NCI-H748 treated with DMSO at 0.1 percent for 48 hours (cell line): ENCODE results near the gene B4GALT2.
A peak's percentile ranks its signal among the peaks of the same experiment; 100 is the strongest.

Experiments used
- DNase-seq: peaks from one replicate; lab custom pipeline; 2025; lab: John Stamatoyannopoulos, UW

Gene B4GALT2

DNA sequence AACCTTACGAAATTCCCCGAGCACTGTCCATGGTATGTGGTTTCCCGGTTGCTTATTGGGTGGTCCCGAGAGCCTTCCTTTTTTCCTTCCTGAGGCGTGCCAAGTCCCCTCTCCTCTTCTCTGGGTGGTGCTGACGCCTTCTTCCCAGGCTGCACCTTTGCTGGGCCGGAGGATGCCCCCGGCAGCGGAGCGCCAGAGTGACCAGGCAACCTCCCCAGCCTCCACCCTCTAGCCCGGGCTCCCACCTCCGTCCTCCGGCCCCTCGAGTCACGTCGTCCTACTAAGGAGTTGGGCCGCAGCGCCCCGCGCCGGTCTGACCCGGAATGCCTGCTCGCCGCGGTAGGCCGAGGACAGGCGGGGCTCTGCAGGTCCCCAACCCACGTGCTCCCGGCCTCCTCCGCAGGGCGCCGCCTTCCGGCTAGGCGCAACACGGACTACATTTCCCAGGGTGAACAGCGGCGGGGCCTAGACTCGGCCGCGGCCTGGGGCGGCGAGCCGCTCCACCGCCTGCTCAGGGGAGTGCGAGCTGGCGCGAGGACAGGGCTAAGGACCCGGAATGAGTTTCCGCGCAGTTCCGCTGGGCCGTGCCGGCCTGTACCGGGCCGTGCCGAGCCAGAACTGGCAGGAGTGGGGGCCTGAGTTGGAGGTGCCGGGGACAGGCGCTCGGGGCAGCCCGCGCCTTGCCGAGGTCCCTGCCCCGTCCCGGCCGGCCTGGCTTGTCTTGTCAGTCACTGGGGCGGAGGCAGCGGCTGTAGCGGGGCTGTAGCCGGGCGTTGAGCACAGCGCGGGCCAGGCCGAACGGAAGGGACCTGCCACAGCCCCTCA lies 32.6 kb upstream of the B4GALT2 start, which contains the start of gene IPO13:
Gene IPO13, plus strand, starts transcription at position 715 of the 825 bp plus-strand sequence. CDS start 651 bp downstream, outside the sequence.
- peak; percentile 97 for DNase-seq

DNA sequence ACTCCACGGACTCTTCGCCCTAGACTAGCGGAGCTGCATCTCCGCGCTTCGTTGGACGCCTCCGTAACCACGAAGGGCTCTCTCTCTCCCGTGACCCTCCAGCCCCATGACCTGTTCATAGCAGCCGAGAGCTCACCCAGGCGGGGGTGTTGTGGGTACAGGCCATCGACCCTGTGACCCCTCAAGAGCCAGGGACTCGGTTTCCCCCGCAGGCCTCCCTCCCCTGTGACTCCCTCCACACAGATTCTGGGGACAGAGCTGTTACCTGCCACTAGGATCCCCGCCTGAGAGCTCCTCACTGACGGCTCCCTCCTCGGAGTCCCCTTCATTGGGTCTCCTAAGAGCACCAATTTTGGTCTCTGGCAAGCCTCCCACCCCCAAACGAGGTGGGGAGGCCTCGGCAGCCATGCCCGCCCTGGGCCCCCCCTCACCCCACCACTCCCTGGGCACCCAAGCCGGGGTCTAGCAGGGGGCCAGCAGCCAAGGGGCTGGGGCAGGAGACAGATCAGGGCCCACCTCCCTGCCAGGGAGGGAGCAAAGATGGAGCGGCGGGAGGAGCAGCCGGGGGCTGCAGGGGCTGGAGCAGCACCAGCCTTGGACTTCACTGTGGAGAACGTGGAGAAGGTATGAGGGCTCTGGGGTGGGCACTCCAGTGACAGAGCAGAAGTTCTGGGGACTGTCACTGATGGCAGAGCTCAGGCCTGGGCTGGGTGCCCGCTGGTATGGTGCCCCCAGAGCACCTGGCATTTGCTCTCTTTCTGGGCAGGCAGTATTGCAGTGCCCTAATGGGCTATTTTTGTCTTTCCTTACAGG lies 31.7 kb upstream of the B4GALT2 start:
- DNase-seq = no peak

DNA sequence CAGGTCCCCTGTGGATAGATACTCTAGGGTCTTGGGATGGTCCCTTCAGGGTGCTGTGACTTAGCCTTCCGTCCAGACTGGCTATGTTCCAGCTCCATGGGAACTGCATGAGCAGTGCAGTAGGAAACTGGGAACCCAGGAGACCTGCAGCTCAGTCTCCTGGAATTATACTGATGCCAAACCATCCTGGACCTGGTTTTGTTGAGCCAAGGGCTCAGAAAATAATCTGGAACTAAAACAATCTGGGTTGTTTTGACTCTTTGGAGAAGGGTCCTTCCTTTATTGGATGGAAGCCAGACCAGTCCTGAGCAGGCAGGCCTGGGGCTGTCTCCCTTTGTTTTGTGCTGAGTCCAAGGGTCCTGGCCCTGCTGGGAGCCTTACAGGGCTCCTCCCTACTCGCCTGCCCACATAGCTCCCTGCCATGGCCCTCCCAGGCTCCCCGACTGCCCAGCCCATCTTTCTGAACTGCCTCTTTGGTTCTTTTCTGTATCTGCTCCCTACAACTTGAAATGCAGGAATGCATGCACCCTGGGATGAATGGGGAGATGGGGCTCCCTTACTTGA lies 31.1 kb upstream of the B4GALT2 start:
- no peak for DNase-seq

DNA sequence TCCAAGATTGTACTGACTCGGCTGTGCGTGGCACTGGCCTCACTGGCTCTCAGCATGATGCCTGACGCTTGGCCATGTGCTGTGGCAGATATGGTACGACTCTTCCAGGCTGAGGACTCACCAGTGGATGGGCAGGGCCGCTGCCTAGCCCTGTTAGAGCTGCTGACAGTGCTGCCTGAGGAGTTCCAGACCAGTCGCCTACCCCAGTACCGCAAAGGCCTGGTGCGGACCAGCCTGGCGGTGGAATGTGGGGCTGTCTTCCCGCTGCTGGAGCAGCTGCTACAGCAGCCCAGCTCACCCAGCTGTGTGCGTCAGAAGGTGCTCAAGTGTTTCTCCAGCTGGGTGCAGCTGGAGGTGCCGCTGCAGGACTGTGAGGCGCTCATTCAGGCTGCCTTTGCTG lies 29.3 kb upstream of the B4GALT2 start:
- DNase-seq = no peak

DNA sequence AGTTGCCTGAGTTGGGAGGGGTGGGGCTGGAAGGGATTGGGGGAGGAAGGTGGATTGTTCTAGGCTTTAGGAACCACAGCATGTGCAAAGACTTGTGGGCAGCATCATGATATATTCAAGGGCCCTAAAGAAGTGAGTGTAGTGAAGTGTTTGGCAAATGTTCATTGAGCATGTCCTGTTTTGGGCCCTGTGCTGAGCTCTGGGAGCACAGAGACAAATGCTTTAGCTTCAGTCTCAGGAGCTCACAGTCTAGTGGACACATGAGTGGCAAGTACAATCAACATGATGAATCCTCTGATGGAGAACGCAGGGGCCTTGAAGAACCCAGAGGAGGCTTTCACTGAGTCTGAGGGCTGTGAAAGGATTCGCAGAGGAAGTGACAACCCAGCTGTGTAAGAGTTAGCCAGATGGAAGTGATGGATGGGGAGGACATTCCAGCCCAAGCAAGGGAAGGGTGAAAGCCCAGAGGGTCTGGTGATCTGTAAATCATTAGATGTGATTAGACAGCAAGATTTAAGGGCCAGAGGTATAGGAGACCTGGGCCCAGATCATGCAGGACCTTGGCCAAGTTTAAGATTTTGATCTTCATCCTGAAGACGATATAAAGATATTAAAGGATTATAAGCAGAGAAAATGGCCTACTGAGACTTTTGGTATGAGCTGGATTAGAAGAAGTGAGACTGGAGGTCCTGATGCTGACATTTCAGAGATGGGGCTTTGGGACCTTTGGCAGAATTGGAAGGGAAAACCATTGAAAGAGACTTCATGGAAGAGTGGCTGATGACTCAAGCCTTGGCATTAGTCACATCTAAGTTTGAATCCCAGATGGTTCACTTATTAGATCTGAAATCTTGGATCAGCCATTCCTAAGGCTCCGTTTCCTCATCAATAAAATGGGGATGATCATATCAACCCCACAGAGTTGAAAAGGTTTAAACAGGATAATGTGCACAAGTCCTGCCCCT lies 27.7 kb upstream of the B4GALT2 start:
- DNase-seq = no peak

DNA sequence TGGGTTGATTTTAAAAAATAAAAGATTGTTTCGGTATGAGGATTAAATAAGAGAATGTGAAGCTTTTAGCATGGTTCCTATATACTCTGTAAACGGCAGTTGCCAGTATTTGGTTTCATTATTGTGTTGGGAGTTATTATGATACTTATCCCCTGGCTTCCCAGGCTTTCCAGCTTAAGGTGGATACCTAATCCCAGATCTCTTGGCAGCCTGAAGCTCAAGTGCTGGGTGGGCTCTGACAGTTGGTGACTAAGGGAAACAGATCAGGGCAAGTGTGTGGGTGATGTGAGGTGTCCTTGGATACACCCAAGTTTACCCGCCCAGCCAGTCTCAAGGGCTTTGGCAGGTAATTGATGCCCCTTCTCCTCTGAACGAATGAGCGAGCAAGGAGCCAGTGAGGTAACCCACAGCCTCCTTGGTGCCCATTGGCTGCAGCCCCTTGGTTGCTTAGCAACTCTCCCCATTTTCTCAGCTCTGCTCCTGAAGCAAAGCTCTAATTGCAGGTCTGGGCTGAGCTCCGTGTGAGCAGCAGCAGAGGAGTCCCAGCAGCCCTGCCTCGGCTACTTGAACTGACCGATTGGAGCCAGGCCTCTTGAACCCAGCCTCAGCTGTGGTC lies 26.2 kb upstream of the B4GALT2 start:
- peak; percentile 57 for DNase-seq

DNA sequence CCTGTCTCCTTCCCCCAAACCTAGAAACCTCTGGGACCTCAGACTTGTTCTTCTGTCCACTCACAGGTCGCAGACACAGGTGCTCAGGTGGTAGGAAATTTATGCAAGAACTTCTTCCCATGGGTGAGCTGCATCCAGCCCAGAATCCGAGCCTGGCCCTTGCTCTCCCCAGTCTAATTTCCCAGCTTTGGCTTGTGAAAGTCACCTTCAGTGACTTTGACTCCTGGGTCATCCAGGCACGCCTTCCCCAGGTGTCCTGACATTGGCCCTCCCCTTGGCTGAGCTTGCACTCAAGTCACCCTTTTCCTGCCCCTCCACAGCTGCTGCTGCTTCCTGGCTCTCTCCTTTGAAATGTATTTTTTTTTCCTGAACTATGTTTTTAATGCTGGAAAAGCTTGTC lies 25.6 kb upstream of the B4GALT2 start:
- no peak for DNase-seq

DNA sequence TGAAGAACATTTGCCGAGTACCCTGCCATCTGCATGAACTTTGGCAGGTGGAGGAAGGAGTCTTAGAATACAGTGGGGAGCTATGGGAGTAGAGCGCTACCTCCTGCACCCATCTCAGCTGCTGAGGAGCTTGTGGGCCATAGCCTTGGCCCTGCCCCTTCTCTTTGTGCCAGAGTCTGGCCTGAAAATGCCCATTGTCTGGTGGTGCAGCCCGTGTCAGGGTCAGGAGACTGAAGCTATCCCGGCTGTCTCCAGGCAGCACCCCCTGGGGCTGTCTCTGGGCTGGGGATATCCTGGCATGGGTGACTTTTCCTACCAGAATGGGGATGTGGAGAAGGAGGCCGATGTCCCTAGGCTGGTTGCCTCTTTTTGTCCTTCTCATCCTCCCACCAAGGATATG lies 25.0 kb upstream of the B4GALT2 start:
- no peak for DNase-seq

DNA sequence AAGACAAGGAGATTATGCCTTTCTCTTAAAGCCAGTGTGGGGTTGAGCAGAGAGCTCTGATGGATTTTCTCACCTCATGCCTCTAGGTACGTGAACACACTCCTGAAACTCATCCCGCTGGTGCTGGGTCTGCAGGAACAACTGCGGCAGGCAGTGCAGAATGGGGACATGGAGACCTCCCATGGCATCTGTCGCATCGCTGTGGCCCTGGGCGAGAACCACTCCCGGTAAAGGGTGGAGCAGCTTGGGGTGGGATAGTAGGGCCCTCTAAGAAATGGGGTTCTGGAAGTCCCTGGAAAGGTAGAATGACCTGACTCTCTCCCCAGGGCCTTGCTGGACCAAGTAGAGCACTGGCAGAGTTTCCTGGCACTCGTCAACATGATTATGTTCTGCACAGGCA lies 22.8 kb upstream of the B4GALT2 start:
- no peak for DNase-seq

DNA sequence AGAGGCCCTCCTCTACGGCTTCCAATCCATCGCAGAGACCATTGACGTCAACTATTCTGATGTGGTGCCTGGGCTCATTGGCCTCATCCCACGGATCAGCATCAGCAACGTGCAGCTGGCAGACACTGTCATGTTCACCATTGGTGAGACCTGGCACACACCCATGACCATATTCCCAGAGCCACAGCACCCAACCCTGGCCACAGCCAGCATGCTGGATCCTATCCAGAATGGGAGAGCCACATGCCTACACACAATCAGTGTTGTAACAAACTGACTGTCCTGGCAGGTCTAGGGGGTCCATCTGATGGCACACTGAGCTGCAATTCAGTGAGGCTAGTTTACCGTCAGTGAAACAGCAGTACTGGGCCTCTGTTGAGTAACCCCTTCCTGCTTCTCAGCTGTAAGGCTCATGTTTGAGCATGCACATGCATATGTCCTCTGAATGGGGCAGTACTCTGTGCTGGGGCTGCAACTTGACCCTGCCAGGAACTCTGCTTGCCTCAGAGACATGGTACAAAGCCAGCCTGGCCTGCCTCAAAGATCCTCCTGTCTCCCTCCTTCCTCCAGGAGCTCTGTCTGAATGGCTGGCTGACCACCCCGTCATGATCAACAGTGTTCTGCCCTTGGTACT lies 21.5 kb upstream of the B4GALT2 start:
- DNase-seq = no peak

DNA sequence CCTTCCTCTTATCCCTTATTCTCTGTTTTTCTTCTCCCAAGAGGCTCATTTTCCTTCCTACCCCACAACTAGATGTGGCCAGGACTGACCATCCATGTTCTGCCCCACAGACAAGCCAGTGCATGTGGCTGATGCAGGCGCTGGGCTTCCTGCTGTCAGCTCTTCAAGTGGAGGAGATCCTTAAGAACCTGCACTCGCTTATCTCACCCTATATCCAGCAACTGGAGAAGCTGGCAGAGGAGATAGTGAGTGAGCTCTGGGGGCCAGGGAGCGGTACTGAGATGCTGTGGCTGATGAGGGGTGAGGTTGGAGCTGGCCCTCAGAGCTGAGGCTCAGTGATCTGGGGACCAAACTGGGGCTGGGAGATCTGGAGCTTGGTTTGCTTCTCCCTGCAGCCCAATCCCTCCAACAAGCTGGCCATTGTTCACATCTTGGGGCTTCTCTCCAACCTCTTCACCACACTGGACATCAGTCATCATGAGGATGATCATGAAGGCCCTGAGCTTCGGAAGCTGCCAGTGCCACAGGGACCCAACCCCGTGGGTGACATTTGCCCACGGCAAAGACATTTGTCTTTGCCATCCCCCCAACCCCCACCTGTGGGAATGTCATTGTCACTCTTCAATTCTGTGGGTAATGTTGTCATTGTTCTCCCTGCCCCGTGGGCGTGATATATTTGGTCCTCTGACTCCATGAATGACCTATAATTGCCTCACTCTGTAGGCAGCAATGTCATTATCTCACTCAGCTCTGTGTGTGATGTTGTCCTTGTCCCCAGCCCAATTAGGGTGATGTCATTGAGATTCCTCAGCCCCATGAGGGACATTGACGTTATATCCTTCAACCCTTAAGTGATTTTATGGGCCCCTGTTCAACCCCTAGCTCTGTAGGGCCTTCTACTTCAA lies 20.4 kb upstream of the B4GALT2 start:
- DNase-seq = no peak

DNA sequence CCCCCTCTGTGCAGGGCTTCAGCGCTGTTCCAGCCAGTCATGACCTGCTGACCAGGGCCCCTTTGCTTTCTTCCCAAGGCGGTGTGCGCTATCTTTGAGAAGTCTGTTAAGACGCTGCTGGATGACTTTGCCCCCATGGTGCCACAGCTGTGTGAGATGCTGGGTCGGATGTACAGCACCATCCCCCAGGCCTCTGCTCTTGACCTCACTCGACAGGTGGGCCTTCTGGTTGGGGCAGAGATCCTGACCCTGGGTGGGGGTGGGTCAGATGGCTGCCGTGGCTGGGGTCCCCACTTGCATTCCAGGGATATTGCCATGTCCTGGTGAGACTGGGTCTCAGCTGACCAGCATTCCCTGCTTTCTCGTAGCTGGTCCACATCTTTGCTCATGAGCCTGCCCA lies 18.2 kb upstream of the B4GALT2 start:
- DNase-seq = no peak

DNA sequence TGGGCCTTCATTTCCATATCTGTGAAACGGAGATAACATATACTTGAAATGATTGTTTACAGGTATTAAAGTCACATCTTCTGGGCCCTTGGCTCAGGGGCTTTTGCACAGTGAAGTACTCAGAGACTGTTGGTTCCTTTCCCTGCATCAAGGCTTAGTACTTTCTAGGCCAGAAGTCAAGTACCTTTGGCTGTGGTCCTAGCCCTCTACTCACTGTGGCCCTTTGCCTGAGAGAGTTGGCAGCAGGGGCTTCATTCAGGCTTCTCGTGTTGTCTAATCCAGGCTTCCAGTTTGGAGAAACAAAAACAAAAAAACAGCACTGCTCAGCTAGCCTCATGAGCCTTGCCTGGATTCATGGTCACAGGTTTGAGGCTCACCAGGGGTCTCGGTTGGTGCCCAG lies 17.3 kb upstream of the B4GALT2 start:
- no peak for DNase-seq

DNA sequence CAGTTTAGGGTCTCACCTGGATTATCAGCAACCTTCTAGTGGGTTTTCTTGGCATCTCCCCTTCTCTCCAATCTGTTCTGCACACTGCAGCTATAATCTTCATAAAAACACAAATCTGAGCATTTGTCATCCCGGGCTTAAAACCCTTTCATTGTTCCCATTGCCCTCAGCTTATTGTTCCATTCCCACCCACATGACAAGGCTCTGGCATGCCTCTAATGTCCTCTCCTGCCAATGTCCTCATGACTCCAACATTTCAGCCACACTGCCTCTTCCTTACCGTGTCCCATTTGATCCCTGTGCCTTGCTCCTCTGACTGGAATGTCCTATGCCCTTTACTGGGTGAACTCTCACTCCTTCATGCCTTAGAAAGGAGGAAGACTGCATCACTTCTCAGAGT lies 16.7 kb upstream of the B4GALT2 start:
- no peak for DNase-seq

DNA sequence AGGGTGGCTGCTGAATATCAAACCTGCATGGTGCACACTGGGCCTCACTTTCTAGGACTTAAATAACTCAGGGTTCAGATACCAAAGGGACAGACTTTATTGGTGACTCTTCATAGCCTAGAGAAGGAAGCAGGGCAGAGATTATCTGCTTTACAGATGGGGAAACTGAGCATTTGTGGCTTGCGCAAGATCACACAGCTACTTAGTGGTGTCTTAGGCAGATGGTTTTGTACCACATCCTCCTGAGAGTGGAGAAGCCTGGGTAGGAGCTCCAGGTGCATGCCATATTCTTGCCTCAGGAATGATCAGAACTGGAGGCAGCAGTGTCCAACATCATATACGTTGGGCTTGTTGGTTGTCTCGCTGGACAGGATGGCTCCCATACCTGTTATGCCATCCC lies 16.0 kb upstream of the B4GALT2 start:
- DNase-seq = no peak

DNA sequence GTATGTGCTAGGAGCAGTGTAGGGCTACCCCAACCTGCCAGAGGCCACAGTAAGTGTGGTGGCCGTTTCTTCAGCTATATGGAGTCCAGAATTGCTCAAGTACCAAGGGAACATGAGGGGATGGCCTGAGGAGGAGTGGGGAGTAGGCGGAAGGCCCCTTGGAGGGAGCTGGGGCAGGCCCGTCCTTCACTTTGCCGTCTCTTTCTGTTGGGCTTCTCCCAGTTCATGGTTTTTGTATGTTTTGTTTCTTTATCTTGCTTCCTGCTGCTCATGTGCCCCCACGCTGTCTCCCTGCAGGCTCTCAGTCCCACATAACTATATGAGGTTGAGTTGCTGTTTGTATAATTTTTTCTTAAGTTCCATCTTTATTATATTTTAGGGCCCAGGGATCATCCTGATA lies 15.1 kb upstream of the B4GALT2 start:
- DNase-seq = no peak

DNA sequence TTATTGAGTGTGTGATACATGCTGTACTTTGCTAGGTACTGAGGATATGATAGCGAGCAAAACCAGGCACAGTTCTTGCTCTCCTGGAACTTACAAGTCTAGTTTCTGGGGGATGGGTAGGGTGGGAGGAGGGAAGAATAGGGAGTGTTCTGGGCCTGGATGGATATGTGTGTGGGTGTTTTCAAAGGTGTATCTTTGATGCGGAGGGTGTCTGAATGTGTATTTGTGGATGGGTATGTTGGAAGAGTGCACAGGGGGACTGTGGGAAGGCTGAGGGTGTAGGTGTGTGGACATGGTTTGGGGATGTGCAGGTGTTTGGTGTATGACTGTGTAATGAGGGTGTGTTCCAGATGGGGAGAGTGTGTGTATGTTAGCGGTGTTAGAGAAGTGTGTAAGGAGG lies 13.7 kb upstream of the B4GALT2 start:
- DNase-seq = no peak

DNA sequence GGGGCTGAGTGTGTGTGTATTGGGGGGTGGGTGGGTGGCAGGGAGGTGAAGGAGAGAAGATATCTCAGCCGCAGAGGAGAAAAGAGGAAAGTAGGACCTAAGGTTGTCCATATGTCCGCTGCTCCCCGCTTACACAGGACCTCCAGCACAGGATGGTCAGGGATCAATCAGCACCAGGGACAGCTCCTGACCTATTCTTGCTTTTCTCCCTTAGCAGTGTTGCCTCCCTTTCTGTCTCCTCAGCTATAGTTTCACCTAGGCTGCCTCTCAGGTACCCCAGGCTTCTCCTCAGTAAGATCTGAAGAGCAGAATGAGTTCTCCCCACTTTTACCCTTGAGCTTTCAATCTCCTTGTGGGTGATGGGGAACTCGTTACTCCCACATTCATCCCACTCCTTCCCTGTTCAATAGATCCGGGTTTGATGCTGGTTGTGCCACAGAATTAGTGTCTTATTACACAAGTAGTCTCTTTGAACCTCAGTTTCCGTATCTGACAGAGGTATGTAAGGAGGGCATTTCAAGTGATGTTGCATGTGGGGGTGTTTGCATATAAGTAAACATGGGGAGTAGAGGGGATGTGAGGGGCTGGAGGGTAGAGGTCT lies 10.6 kb upstream of the B4GALT2 start:
- no peak for DNase-seq

DNA sequence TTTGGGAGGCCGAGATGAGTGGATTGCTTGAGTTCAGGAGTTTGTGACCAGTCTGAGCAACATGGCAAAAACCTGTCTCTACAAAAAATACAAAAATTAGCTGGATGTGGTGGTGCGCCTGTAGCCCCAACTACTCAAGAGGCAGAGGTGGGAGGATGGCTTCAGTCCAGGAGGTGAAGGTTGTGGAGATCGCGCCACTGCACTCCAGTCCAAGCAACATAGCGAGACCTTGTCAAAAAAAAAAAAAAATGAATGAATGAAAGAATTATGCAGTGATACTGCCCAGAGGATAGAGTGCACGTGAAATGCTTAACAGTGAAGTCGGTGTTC lies 9.6 kb upstream of the B4GALT2 start:
- DNase-seq = no peak
